HG03095 (cell line): ENCODE measurements around the gene GALE.
"Not testable (repeated sequence)": the region's sequence is repeated elsewhere in the genome, so short reads cannot be mapped to it uniquely, and the experiment has no call there.

Experiments used
- ATAC-seq: cut with Tn5 transposase; IDR thresholded peaks from one replicate; pipeline ENCODE4 v1.9.1; 2021; ENCODE audit warnings: moderate library complexity; ENCODE audit not compliant: unreplicated experiment

Gene GALE

GRCh38 chr1:23810818-23811540 lies 10.4 kb upstream of the GALE start:
- ATAC-seq: no peak

GRCh38 chr1:23809751-23810171 lies 9.2 kb upstream of the GALE start:
- no peak for ATAC-seq

- no peak for ATAC-seq
Observed at GRCh38 chr1:23807453-23807852, 6.9 kb upstream of the GALE start.

GRCh38 chr1:23806280-23806679 lies 5.7 kb upstream of the GALE start:
- no peak for ATAC-seq

GRCh38 chr1:23805025-23805424 lies 4.5 kb upstream of the GALE start:
- ATAC-seq: no peak

- no peak for ATAC-seq
Observed at GRCh38 chr1:23804183-23804835, 3.8 kb upstream of the GALE start.

- ATAC-seq: no peak
Observed at GRCh38 chr1:23803674-23804073, 3.1 kb upstream of the GALE start.

- ATAC-seq: not testable (repeated sequence)
Observed at GRCh38 chr1:23802809-23803342, 2.3 kb upstream of the GALE start.

GRCh38 chr1:23801876-23802275 lies 1.3 kb upstream of the GALE start:
- no peak for ATAC-seq

GRCh38 chr1:23801338-23801748 lies 789 bp upstream of the GALE start:
- ATAC-seq: no peak

GRCh38 chr1:23799570-23800399 lies 769 bp downstream of the GALE start:
- no peak for ATAC-seq

GRCh38 chr1:23799255-23799569 lies 1.3 kb downstream of the GALE start:
- ATAC-seq: no peak

GRCh38 chr1:23798662-23799142 lies 1.9 kb downstream of the GALE start:
- ATAC-seq: no peak

GRCh38 chr1:23797478-23798448 lies 2.8 kb downstream of the GALE start:
- no peak for ATAC-seq

- ATAC-seq: no peak
Observed at GRCh38 chr1:23796466-23797271, 3.9 kb downstream of the GALE start.

- no peak for ATAC-seq
Observed at GRCh38 chr1:23795676-23796465, 4.7 kb downstream of the GALE start.

GRCh38 chr1:23794732-23795182 lies 5.8 kb downstream of the GALE start:
- ATAC-seq: not testable (repeated sequence)

- no peak for ATAC-seq
Observed at GRCh38 chr1:23793861-23794731, 6.5 kb downstream of the GALE start.
